ENCODE results near the gene USH1G. TPM values are rescaled to one million over a fixed set of nuclear protein-coding genes. Genes with fewer than 3 reads are reported as not detected.

The USH1G gene
- total RNA-seq, 4 donors from 2014 or later, result 0.27 to 0.32 TPM; not detected in 2

DNA sequence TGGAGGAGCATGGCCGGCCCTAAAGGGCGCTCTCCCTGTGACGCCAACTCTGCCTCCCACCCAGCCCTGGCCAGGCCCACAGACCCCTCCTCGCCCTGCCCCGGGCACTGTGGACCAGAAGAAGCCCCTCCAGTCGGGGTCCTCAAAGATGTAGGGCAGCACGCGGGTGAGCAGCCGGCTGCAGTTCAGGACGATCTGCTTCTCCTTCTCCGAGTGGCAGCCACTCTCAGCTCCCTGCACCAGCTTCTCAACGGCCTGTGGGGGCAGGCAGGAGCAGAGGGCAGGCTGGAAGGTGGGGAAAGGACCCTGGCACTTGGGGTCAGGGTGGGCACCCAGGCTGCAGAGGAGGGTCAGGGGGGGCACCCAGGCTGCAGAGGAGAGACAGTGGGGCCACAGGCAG lies 40.6 kb upstream of the USH1G start:
- Histone ChIP-seq H3K36me3 (no peaks in the 10 kb centered on the region), H3K4me1 (peaks cover 0 to 10% (median 4%) of the 10 kb centered on the region in 4 donors), H3K27ac (no peak overlapping the region), H3K4me3 (no peak overlapping the region), H3K9me3 (no peaks in the 10 kb centered on the region), H3K27me3 (no peaks in the 10 kb centered on the region)
- in situ Hi-C loops (cut with MboI; ENCODE audit: low pct_ligation_motif_present in 1 of 4, low pct_unique_long_range_greater_than_20kb in 1 of 4, low sequenced_read_pairs in 3 of 4) (loop anchor here in 1 of 4 donors (25.0 kb wide), 1 partner anchor 224 kb away; the partner anchor contains the start of gene SUMO2), intact Hi-C loops (cut with DNase I; ENCODE audit: low total_unique reads) (loop anchor here (10.0 kb wide), 1 partner anchor 51 kb away; the partner anchor contains the start of gene MRPL58)
- WGBS, 2 donors (ENCODE audit: low coverage in 1 of 2), result 72 to 78% methylated on average over 6 to 12 of the region's 12 CpGs
- TF ChIP-seq EP300 (IDR thresholded peaks at IDR 0.05; ENCODE audit: low read depth) (no peak), POLR2AphosphoS5 (IDR thresholded peaks at IDR 0.05) (no peak), POLR2A (IDR thresholded peaks at IDR 0.05) (no peak)
- TF ChIP-seq, protein P1, sequence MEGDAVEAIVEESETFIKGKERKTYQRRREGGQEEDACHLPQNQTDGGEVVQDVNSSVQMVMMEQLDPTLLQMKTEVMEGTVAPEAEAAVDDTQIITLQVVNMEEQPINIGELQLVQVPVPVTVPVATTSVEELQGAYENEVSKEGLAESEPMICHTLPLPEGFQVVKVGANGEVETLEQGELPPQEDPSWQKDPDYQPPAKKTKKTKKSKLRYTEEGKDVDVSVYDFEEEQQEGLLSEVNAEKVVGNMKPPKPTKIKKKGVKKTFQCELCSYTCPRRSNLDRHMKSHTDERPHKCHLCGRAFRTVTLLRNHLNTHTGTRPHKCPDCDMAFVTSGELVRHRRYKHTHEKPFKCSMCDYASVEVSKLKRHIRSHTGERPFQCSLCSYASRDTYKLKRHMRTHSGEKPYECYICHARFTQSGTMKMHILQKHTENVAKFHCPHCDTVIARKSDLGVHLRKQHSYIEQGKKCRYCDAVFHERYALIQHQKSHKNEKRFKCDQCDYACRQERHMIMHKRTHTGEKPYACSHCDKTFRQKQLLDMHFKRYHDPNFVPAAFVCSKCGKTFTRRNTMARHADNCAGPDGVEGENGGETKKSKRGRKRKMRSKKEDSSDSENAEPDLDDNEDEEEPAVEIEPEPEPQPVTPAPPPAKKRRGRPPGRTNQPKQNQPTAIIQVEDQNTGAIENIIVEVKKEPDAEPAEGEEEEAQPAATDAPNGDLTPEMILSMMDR (IDR thresholded peaks at IDR 0.05), result no peak
- no peak for DNase-seq

DNA sequence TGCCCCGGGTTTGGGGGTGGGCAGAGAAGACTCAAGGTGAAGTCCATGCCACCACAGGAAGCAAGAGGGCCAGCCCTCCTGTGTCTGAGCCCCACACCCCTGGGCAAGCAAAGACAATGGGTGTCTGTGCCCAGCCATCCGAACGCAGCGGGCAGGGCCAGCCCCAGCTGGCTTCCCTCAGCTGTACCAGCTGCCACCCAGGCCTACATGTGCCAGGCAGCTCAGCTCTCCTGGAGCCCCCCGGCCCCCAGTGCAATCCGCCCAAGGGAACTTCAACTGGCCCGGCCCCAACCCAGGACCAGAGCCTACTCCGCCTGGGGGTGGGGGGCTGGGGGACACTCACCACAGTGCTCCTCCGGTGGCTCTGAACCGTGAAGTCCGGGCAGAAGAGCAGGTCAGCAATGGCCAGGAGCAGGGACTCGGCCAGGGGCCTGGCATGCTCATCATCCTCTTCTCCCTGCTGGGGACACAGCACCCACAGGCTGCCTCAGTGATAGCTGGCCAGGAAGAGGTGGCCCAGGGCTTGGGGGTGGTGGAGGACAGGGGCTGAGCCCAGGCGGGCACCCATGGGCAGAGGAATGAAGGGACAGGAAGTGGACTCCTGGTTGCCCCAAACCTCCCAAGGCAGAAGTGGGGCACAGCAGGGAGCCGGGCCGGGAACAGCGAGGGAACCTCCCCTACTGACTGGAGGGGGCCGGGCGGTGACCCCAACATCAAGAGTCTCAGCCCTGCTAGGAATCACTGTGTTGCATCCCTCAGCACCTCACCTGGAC lies 39.8 kb upstream of the USH1G start:
- H3K27me3 ChIP-seq, result no peaks in the 10 kb centered on the region
- WGBS, 2 donors (ENCODE audit: low coverage in 1 of 2), result 88% methylated on average over 13 of the region's 18 CpGs; no CpG with 5 or more reads in 1 of the 2 donors
- intact Hi-C loops (cut with DNase I; ENCODE audit: low total_unique reads) (loop anchor here (10.0 kb wide), 1 partner anchor 52 kb away; the partner anchor contains the start of gene MRPL58), in situ Hi-C loops (cut with MboI; ENCODE audit: low pct_ligation_motif_present in 1 of 4, low pct_unique_long_range_greater_than_20kb in 1 of 4, low sequenced_read_pairs in 3 of 4) (loop anchor here in 1 of 4 donors (25.0 kb wide), 1 partner anchor 224 kb away; the partner anchor contains the start of gene SUMO2)
- H3K36me3 ChIP-seq, result no peaks in the 10 kb centered on the region
- no peaks in the 10 kb centered on the region for H3K9me3 ChIP-seq
- H3K4me1 ChIP-seq, result peaks cover 0 to 5% (median 2%) of the 10 kb centered on the region in 4 donors
- no peak for DNase-seq
- TF ChIP-seq POLR2AphosphoS5 (IDR thresholded peaks at IDR 0.05) (no peak), EP300 (IDR thresholded peaks at IDR 0.05; ENCODE audit: low read depth) (no peak), POLR2A (IDR thresholded peaks at IDR 0.05) (no peak)
- TF ChIP-seq, protein P1 (IDR thresholded peaks at IDR 0.05), result no peak
- no peak overlapping the region for H3K27ac ChIP-seq
- H3K4me3 ChIP-seq, result no peak overlapping the region

DNA sequence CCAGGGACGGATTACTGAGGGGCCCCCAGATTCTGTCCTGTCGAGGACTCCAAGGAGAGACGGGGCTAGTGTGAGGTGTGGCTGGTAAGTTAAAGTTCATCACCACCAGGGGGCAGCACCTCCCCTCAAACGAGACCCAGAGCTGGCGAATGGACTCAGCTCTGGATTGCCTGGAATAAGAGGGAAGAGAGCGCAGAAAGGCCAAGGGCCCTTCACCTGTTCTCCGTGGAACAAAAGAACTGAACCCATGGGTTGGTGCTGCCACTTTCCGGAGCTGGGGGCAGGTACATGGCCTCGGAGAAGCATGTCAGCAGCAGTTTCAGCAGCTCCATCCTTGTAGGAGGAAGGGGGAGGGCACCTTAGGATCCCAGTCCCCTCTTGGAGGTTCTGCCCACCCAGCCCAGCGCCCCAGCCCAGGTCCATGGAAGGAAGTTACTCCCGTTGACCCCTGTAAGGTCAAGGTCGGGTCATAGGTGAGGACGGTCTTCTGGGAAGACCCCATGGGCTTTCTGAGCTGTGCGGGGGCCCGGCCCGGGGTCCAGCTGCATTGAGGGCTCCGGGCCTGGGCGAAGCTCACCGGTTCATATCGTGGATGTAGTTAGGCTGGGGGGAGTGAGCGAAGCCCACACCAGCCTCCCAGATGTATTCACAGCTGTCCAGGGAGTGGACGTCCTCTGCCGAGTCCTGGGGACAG lies 38.7 kb upstream of the USH1G start:
- in situ Hi-C loops (cut with MboI; ENCODE audit: low pct_ligation_motif_present in 1 of 4, low pct_unique_long_range_greater_than_20kb in 1 of 4, low sequenced_read_pairs in 3 of 4) (loop anchor here in 1 of 4 donors (25.0 kb wide), 1 partner anchor 225 kb away; the partner anchor contains the start of gene SUMO2), intact Hi-C loops (cut with DNase I; ENCODE audit: low total_unique reads) (loop anchor here (10.0 kb wide), 1 partner anchor 53 kb away; the partner anchor contains the start of gene MRPL58)
- H3K4me1 ChIP-seq, result peaks cover 0 to 5% (median 2%) of the 10 kb centered on the region in 4 donors
- 42% methylated on average over 22 of the region's 23 CpGs; no CpG with 5 or more reads in 1 of the 2 donors for WGBS, 2 donors (ENCODE audit: low coverage in 1 of 2)
- DNase-seq, result peak; percentile 93
- H3K36me3 ChIP-seq, result no peaks in the 10 kb centered on the region
- H3K4me3 ChIP-seq, result no peak overlapping the region
- H3K9me3 ChIP-seq, result no peaks in the 10 kb centered on the region
- H3K27ac ChIP-seq, result no peak overlapping the region
- no peak for TF ChIP-seq POLR2AphosphoS5 (IDR thresholded peaks at IDR 0.05)
- TF ChIP-seq, protein P1 (IDR thresholded peaks at IDR 0.05), result peak; percentile 75 to 87 (median 81)
- H3K27me3 ChIP-seq, result no peaks in the 10 kb centered on the region

All from transverse colon (tissue), 4 donors.